Body of pancreas (tissue), 4 donors: ENCODE data around the gene TECR.

Source experiments
- POLR2A ChIP-seq, 3 donors: fragments of 450-650 bp; IDR thresholded peaks; one replicate each; pipeline ENCODE4 v1.6.1; 2016; ENCODE audit warnings: antibody characterized with exemption in 3 of 3, mild to moderate bottlenecking in 2 of 3
- TF ChIP-seq, protein P1 (sequence below), 7 experiments: fragments of 450-650 bp in 4 of 7; fragments of 200-600 bp in 3 of 7; sonication (generic) in 3 of 7; IDR thresholded peaks; one replicate each; pipeline ENCODE4 v1.5.1; 2016 to 2019; ENCODE audit warnings: antibody characterized with exemption in 7 of 7

DNA sequence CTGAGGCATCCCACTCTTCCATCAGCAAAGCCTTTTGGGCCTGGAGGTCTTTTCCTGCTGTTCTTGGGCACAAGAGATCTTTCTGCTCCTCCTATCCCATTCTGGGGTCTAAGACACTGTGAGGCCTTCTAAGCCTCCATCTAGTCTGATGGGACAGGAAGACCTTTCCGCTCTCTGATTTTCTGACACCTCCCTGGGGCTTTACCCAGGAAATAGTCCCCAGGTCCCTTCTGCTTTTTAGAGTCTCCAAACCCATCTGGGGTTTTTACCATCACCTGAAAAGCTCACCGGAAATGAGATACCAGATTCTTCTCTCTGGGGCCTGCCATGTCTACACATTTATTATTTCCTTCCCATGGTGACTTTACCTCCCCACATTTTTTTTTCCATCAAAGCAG is 74.6 kb downstream of the TECR start:
- TF ChIP-seq POLR2A (IDR thresholded peaks at IDR 0.05): no peak
- TF ChIP-seq, protein P1, sequence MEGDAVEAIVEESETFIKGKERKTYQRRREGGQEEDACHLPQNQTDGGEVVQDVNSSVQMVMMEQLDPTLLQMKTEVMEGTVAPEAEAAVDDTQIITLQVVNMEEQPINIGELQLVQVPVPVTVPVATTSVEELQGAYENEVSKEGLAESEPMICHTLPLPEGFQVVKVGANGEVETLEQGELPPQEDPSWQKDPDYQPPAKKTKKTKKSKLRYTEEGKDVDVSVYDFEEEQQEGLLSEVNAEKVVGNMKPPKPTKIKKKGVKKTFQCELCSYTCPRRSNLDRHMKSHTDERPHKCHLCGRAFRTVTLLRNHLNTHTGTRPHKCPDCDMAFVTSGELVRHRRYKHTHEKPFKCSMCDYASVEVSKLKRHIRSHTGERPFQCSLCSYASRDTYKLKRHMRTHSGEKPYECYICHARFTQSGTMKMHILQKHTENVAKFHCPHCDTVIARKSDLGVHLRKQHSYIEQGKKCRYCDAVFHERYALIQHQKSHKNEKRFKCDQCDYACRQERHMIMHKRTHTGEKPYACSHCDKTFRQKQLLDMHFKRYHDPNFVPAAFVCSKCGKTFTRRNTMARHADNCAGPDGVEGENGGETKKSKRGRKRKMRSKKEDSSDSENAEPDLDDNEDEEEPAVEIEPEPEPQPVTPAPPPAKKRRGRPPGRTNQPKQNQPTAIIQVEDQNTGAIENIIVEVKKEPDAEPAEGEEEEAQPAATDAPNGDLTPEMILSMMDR (IDR thresholded peaks at IDR 0.05): no peak
